AG20443 (cell line): ENCODE results near the gene LAIR2.
"Not testable (repeated sequence)": the region's sequence is repeated elsewhere in the genome, so short reads cannot be mapped to it uniquely, and the experiment has no call there.

Experiments used
- DNase-seq: peaks from one replicate; pipeline ENCODE4 v3.0.0; 2012; ENCODE audit warnings: low spot score, mixed read lengths

LAIR2 gene

GRCh38 chr19:54464630-54465425 lies 37.8 kb upstream of the LAIR2 start:
- DNase-seq = peak; percentile 91

DNA sequence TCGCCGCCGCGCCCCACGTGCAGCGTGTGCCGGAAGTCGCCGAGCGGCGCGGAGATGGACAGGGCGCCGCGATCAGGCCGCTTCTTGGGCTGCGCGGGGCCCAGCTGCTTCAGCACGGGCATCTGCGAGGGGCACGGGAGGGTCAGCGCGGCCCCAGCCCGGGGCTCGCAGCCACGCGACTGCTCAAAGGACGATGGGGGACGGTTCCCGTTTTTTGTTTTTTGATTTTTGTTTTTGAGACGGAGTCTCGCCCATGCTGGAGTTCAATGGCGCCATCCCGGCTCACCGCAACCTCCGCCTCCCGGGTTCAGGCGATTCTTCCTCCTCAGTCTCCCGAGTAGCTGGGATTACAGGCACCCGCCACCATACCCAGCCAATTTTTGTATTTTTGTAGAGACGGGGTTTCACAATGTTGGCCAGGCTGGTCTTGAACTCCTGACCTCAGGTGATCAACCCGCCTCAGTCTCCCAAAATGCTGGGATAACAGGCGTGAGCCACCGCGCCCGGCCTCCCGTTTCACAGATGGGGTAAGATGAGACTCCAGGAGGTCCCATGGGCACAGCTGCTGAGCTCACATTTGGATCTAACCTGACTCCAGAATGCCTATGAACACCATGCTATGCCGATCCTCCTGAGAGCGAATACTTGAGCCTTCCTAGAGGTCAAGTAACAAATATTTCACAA lies 37.1 kb upstream of the LAIR2 start:
- DNase-seq = no peak

GRCh38 chr19:54466110-54466480 lies 36.5 kb upstream of the LAIR2 start:
- DNase-seq = not testable (repeated sequence)

DNA sequence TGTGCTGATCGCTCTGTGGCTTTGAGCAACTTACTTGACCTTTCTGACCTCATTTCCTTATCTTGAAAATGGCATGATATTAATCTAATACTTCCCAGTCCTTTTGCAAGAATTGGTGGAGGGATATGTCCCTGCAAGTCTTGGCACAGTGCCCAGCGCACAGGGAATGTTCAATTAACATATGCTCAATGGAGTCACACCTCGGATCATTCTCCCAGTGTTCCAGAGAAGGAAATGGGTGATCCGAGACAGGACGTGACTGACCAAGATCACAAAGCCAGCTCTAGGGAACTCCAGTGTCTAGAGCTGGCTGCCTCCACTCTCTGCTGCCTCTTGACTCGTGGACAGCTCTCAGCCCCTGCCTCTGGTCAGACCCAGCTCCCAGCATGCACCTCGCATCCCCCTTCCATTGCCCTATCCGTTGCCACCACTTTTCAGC lies 33.1 kb upstream of the LAIR2 start:
- DNase-seq = no peak

- no peak for DNase-seq
Observed at GRCh38 chr19:54470276-54470887, 32.2 kb upstream of the LAIR2 start.

- DNase-seq = peak; percentile 35
Observed at GRCh38 chr19:54470991-54471782, 31.4 kb upstream of the LAIR2 start.

DNA sequence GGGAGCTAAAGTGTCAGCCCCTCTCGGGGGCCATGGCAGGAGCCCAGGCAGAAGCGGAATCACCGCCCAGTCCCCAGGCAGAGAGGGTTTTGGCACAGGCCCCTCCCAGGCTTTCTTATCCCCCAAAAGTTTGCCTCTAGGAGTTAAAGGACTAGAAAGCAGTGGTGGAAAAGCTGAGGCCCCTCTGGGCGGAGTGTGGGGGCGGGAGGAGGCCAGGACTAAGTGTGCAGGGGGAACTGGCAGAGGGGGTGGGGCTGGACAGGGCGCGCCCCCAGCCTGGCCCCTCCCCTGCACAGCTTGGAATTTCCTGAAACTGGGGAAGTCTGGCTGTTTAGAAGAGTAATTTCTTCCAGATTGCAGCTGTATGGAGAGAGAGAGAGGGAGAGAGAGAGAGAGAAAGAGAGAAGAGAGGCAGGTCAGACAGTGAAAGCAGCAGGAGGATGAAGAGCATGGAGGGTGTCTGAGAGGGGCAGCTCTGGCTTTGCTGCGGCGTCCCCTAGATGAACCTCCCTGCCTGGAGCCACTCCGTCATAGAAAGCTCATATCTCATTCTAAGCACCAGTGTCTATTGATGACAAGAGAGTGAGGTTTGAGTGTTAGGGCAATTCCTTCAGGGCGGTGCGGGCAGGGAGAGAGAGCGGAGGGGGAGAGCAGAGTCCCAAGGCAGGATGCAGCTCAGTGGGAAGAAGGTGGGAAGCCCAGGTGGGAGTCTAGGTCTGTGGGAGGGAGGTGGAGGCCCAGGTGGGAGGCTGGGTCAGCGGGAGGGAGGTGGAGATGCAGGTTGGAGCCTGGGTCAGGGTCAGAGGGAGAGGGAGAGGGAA lies 29.4 kb upstream of the LAIR2 start, which contains the start of gene CDC42EP5:
TSS of gene CDC42EP5 (minus strand) at position 226 of the 821 bp plus-strand sequence. CDS start 7,749 bp downstream, outside the sequence.
- DNase-seq = peak; percentile 96

DNA sequence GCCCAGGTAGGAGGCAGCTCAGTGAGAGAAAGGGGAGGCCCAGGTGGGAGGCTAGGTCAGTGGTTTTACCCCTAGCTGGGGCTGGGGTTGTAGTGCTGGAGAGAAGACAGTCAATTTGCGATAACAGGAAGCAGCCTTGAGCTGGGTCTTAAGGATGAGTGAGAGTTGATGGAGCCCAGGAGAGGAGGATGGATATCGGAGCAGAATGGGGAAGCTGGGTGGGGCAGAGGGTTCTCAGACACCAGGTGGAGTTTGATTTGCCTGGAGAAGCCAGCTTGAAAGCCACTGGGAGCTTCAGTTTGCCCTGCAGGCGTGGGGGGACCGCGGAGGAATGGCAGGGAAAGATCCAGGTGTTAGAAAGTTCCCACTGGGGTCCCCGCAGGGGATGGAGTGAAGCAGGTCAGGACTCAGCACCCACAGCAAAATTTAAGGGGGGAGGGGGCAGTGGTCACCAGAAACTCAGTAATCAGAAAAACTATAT lies 28.7 kb upstream of the LAIR2 start:
- no peak for DNase-seq

DNA sequence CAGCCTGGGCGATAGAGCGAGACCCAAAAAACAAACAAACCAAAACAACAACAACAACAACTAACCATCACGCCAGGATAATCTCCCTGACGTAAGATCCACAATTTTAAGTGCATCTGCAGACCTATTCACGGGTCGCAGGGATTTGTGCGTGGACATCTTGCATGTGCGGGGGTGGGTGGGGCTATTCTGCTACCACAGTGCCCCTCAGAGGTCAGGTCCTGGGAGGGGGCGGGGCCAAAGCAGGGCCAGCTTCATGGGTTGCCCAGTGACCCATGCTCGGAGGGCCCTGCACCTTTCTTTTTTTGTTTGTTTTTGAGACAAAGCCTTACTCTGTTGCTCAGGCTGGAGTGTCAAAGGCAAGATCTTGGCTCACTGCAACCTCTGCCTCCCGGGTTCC lies 26.9 kb upstream of the LAIR2 start:
- no peak for DNase-seq

GRCh38 chr19:54477650-54478049 lies 25.0 kb upstream of the LAIR2 start:
- DNase-seq = no peak

- DNase-seq = peak; percentile 51
Observed at GRCh38 chr19:54478677-54479266, 23.9 kb upstream of the LAIR2 start.

- no peak for DNase-seq
Observed at GRCh38 chr19:54480051-54480450, 22.6 kb upstream of the LAIR2 start.

DNA sequence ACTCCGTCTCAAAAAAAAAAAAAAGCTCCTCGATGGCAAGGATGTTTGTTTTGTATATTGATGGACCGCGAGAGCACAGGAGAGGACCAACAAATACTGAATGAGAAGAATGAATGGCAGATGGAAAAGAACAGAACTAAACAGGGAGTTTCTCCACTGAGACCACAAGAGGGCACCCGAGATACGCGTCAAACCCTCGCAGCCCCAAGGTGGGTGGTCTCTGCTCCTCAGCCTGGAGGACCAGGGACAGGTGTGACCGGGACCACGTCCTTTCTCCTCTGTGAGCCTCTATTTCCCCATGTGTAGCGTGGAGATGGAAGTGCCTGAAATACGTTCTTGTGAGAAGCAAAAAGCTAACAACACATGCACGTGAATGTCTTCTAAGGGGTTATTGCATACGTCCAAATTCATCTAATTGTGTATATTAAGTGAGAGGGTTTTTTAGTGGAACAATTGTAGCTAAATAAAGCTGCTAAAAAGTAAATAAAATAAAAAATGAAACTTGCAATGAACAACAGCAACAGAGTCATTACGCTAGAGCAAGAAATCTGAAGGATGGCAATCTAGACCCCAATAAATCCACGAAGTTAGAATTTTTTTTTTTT lies 21.2 kb upstream of the LAIR2 start:
- DNase-seq = peak; percentile 68

GRCh38 chr19:54482889-54483288 lies 19.7 kb upstream of the LAIR2 start:
- DNase-seq = no peak

DNA sequence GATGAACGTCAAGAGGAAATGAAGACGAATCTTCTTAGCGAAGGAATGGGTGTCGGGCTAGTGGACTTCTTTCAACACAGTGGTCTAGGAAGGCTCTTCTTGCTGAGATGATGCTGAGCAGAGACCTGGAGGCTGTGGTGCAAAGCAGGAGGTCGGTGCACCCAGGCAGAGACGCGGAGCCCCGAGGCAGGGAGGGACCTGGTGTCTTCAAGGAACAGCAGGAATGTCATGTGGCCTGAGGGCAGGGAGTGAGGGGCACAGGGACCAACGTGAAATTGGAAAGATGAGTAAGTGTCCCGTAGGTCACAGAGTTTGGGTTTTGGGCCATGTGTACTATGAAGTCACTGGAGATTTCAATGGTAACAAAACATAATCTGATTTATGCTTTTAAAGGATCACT lies 18.2 kb upstream of the LAIR2 start:
- DNase-seq = no peak

DNA sequence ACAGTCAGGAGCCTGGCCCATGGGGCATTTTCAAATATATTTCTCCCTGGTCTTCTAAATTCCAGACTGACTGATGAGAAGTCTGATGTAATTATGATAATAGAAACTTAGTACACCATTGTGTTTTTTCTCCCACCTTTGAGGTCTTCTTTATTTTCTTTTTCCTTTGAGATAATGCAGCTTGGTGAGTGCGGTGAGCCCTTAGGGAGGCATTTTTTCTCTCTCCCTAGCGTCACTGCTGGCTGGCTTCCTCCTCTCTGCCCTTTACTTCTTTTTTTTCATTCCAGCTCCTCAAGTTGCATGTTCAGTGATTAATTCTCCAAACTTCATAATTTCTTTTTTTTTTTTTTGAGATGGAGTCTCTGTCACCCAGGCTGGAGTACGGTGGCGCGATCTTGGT lies 16.8 kb upstream of the LAIR2 start:
- DNase-seq = no peak

GRCh38 chr19:54489341-54489740 lies 13.3 kb upstream of the LAIR2 start:
- no peak for DNase-seq

- no peak for DNase-seq
Observed at GRCh38 chr19:54489766-54490165, 12.9 kb upstream of the LAIR2 start.

GRCh38 chr19:54492568-54492967 lies 10.1 kb upstream of the LAIR2 start:
- no peak for DNase-seq

GRCh38 chr19:54493056-54493455 lies 9.6 kb upstream of the LAIR2 start:
- not testable (repeated sequence) for DNase-seq
